NT2/D1 (cell line): ENCODE results near the gene DUSP2.
A peak's percentile ranks its signal among the peaks of the same experiment; 100 is the strongest.

Source experiments
- DNase-seq: peaks from one replicate; pipeline ENCODE4 v3.0.0-alpha.2; 2011; ENCODE audit warnings: low read depth, low spot score
- H3K27me3 ChIP-seq: 2 replicates; pipeline ENCODE4 v1.6.0; 2011; ENCODE audit warnings: mild to moderate bottlenecking; ENCODE audit not compliant: insufficient read length, insufficient read depth
- H3K36me3 ChIP-seq: 2 replicates; pipeline ENCODE4 v1.6.1; 2011; ENCODE audit warnings: mild to moderate bottlenecking, low read length, mixed read lengths; ENCODE audit not compliant: insufficient read depth, insufficient read length
- H3K4me1 ChIP-seq: 2 replicates; pipeline ENCODE4 v1.5.1; 2011; ENCODE audit not compliant: insufficient read depth, insufficient read length
- H3K4me3 ChIP-seq: 2 replicates; pipeline ENCODE4 v1.5.1; 2011; ENCODE audit warnings: low read depth; ENCODE audit not compliant: insufficient read length
- H3K9ac ChIP-seq: 2 replicates; pipeline ENCODE4 v1.6.0; 2011; ENCODE audit warnings: low read depth; ENCODE audit not compliant: insufficient read length
- H3K9me3 ChIP-seq: 2 replicates; pipeline ENCODE4 v1.5.1; 2011; ENCODE audit warnings: mild to moderate bottlenecking, low read length; ENCODE audit not compliant: insufficient read depth
- SUZ12 ChIP-seq: IDR thresholded peaks from 2 replicates; pipeline ENCODE4 v1.6.1; 2011; ENCODE audit not compliant: insufficient read length, insufficient read depth; ENCODE audit errors: extremely low read depth
- YY1 ChIP-seq: IDR thresholded peaks from 2 replicates; pipeline ENCODE4 v1.6.1; 2011; ENCODE audit not compliant: insufficient read length, insufficient read depth
- ZNF274 ChIP-seq: IDR thresholded peaks from 2 replicates; pipeline ENCODE4 v1.6.1; 2011; ENCODE audit warnings: mild to moderate bottlenecking, low read depth, low read length

The DUSP2 gene

GRCh38 chr2:96118698-96119388 is 26.4 kb downstream of the DUSP2 start:
- no peak for DNase-seq
- no peak for TF ChIP-seq YY1
- TF ChIP-seq ZNF274: no peak
- Histone ChIP-seq H3K9me3 (no peaks in the 10 kb centered on the region; the same call in 1 of the 2 replicates), H3K27me3 (peaks cover 40% of the 10 kb centered on the region), H3K4me1 (peaks cover 24% of the 10 kb centered on the region), H3K4me3 (no peak overlapping the region), H3K9ac (no peak overlapping the region), H3K36me3 (no peaks in the 10 kb centered on the region)

GRCh38 chr2:96117701-96118588 is 27.3 kb downstream of the DUSP2 start:
- TF ChIP-seq SUZ12 (no peak), ZNF274 (no peak), YY1 (no peak)
- H3K36me3 ChIP-seq: no peaks in the 10 kb centered on the region
- no peak for DNase-seq
- H3K27me3 ChIP-seq: peaks cover 40% of the 10 kb centered on the region
- H3K9me3 ChIP-seq: no peaks in the 10 kb centered on the region; the same call in 1 of the 2 replicates
- peaks cover 27% of the 10 kb centered on the region for H3K4me1 ChIP-seq
- H3K4me3 ChIP-seq: peak overlapping the region; percentile 77
- H3K9ac ChIP-seq: peak overlapping the region; percentile 78

- Histone ChIP-seq H3K4me1 (peaks cover 30% of the 10 kb centered on the region), H3K27me3 (peaks cover 40% of the 10 kb centered on the region), H3K36me3 (no peaks in the 10 kb centered on the region), H3K4me3 (peak overlapping the region; percentile 77), H3K9me3 (no peaks in the 10 kb centered on the region; the same call in 1 of the 2 replicates), H3K9ac (peak overlapping the region; percentile 78)
- TF ChIP-seq YY1: no peak
- TF ChIP-seq ZNF274: no peak
- TF ChIP-seq SUZ12: no peak
- DNase-seq: no peak
Measured at GRCh38 chr2:96116879-96117533, 28.2 kb downstream of the DUSP2 start.

- peak; percentile 71 for DNase-seq
- no peaks in the 10 kb centered on the region for H3K36me3 ChIP-seq
- H3K4me3 ChIP-seq: peak within 1 kb of the TSS; percentile 77
- H3K9me3 ChIP-seq: no peaks in the 10 kb centered on the region; the same call in 1 of the 2 replicates
- peak within 1 kb of the TSS; percentile 78 for H3K9ac ChIP-seq
- peaks cover 40% of the 10 kb centered on the region for H3K27me3 ChIP-seq
- TF ChIP-seq YY1 (no peak), SUZ12 (no peak), ZNF274 (no peak)
- H3K4me1 ChIP-seq: peaks cover 30% of the 10 kb centered on the region
Measured at GRCh38 chr2:96116424-96116878, 28.8 kb downstream of the DUSP2 start, which contains the start of gene ADRA2B. TSS of gene ADRA2B (minus strand) at chr2:96116571. CDS start at chr2:96116149, 422 bp downstream.

- no peaks in the 10 kb centered on the region for H3K36me3 ChIP-seq
- peaks cover 30% of the 10 kb centered on the region for H3K4me1 ChIP-seq
- peak overlapping the region; percentile 33 for H3K4me3 ChIP-seq
- peak overlapping the region; percentile 78 for H3K9ac ChIP-seq
- TF ChIP-seq SUZ12: no peak
- TF ChIP-seq ZNF274: no peak
- TF ChIP-seq YY1: no peak
- DNase-seq: no peak
- no peaks in the 10 kb centered on the region; the same call in 1 of the 2 replicates for H3K9me3 ChIP-seq
- peaks cover 40% of the 10 kb centered on the region for H3K27me3 ChIP-seq
Measured at GRCh38 chr2:96115631-96116423, 29.4 kb downstream of the DUSP2 start.

GRCh38 chr2:96114903-96115581 is 30.2 kb downstream of the DUSP2 start:
- no peak for TF ChIP-seq ZNF274
- no peak for TF ChIP-seq SUZ12
- TF ChIP-seq YY1: no peak
- H3K4me1 ChIP-seq: peaks cover 30% of the 10 kb centered on the region
- no peak for DNase-seq
- H3K9ac ChIP-seq: no peak overlapping the region
- H3K9me3 ChIP-seq: no peaks in the 10 kb centered on the region; the same call in 1 of the 2 replicates
- H3K4me3 ChIP-seq: no peak overlapping the region
- H3K36me3 ChIP-seq: no peaks in the 10 kb centered on the region
- peaks cover 40% of the 10 kb centered on the region for H3K27me3 ChIP-seq
